ENCODE data around the gene GNG14.

GRCh38 chr19:12730064-12730463, 42.3 kb downstream of the GNG14 start:
- TF ChIP-seq REST (IDR thresholded peaks at IDR 0.05; ENCODE audit: low read depth), result no peak
- no peak for TF ChIP-seq EZH2phosphoT487 (IDR thresholded peaks at IDR 0.05; ENCODE audit: borderline replicate concordance)
